GM21717 (cell line): Measurements from ENCODE around the gene ANXA9.

Experiments
- ATAC-seq: cut with Tn5 transposase; IDR thresholded peaks from one replicate; pipeline ENCODE4 v1.9.1; 2021; ENCODE audit warnings: mild to moderate bottlenecking, moderate library complexity; ENCODE audit not compliant: unreplicated experiment

Gene ANXA9

DNA sequence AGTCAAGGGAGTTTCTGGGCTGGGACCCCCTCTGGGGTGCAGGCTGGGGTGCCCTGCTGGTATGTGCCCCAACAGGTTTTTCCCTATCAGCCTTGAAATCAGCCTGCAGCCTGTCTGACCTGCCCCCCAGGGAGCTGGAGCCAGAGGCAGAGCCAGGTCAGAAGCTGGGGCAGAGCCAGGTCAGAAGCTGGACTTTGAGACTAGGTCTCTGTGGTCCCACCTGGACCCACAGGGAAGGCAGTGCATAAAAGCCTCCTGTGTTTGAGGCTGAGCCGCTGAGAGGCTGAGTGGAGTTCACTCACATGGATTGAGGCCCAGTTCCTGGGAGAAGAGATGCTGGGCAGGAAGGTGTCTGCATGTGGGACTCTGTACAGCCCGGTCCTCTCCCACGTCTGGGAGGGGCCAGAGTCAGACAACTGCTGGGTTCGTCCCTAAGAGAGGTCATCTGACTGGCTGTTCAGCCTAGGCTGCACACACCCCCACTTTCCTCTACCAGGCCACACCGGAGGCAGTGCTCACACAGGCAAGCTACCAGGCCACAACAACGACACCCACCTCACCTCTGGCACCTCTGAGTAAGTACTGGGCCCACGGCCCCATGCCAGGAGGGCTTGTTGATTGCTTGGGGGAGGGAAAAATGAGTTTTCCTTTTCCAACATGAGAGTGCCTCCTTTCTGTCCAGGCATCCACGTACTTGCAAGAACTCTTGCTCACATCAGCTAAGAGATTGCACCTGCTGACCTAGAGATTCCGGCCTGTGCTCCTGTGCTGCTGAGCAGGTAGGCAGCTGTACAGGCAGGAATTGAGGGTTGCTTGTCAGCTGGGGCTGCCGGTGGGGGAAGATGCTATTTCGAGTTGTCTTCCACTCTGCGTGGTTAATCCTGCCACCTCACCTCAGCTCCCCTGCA, at the start of gene ANXA9:
TSS of gene ANXA9 (plus strand) at position 488 of the 908 bp plus-strand sequence. CDS start 814 bp downstream, outside the sequence.
- ATAC-seq, result no peak

- no peak for ATAC-seq
These were observed 37.2 kb upstream of the ANXA9 start for GRCh38 chr1:150944856-150945255.

- ATAC-seq, result no peak
These were observed 27.4 kb upstream of the ANXA9 start for GRCh38 chr1:150954708-150955107.

GRCh38 chr1:150955280-150955679, 26.8 kb upstream of the ANXA9 start:
- ATAC-seq, result no peak

GRCh38 chr1:150957666-150958065, 24.4 kb upstream of the ANXA9 start:
- ATAC-seq, result no peak

DNA sequence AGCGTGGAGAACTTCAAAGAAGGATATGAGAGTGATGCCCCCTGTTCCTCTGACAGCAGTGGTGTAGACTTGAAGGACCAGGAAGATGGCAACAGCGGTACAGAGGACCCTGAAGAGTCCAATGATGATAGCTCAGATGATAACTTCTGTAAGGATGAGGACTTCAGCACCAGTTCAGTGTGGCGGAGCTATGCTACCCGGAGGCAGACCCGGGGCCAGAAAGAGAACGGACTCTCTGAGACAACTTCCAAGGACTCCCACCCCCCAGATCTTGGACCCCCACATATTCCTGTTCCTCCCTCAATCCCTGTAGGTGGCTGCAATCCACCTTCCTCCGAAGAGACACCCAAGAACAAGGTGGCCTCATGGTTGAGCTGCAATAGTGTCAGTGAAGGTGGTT, 21.4 kb upstream of the ANXA9 start:
- ATAC-seq, result no peak

DNA sequence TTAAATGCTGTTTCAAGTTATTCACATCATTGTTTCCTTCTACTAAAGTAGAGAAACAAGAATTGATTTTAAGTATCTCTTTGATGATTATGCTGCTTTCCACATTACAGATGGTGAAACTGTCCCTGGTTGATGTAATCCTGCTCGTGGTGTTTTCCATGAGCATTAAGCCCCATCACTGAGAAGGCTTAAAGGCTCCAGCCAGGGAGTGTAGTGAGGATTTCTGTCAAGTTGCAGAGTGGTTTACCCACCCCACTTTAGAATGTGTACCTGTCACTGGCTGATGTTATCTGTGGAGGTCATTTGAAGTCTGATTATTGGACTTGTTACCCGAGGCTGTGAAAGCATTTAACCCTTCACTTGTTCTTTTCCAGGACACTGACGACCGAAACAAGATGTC, 20.3 kb upstream of the ANXA9 start:
- ATAC-seq, result no peak

GRCh38 chr1:150963321-150964163, 18.6 kb upstream of the ANXA9 start:
- no peak for ATAC-seq

DNA sequence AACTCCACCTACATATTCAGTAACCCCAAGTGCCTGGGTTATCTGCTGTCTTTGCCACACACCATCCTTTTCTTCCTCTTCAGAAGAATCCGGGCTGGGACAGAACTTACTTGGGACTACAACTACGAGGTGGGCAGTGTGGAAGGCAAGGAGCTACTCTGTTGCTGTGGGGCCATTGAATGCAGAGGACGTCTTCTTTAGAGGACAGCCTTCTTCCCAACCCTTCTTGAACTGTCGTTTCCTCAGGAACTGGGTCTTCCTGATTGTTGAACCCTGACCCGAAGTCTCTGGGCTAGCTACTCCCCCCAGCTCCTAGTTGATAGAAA, 18.0 kb upstream of the ANXA9 start:
- no peak for ATAC-seq

GRCh38 chr1:150965605-150966004, 16.5 kb upstream of the ANXA9 start:
- no peak for ATAC-seq

DNA sequence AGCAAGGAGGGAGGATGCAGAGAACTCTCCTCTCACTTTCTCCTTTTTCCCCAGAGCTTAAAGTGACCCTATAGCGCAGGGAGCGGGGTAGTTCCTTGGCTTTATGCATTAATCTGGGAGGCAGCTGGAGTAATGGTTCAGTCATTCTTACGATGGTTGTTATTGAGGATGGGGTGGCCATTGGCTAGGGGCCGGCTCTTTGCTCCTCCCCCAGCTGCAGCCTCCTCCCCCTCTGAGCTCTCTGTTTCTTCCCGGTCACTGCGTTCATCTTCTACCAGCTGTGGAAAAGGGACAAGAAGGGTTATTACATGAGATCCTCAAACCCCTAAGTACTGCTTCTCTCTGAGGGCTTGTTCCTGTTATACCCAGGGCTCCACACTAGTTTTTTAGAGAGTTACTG, 16.1 kb upstream of the ANXA9 start:
- ATAC-seq, result no peak

DNA sequence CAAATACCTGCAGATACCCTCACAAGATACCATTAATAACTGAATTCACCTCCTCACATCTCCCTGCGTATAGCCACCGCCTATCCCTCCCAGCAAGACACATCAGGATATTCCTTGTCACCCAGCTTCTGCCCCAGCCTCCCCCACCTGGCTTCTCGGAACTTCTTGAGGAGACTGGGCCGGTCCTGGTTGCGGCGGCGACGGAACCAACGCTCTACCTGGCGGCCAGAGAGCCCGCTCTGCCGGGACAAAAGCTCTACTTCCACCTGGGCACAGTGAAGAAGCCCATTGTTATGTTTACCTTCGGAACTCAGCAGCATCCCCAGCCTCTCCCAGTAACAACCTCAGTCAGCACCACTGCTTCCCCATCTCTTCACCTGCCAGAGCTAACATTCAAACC, 14.2 kb upstream of the ANXA9 start:
- ATAC-seq, result no peak

DNA sequence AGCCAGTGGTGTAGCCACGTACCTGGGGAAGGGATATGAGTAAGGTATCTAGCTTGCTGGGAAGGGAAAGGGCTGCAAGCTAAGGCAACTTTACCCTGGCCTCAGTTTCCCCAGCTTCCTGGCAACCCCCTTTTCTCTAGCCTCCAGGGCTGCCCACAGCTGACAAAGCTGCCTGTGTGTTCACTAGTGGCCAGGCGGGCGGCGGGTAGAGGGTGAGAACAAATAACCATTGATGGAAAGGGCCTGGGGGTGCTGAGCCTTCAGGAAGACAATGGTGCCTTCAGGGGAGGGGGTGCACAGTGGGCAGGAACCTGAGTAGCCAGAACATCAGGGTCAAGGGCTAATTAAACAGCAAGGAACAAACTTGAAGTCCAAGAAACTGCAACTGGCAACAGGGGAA, 13.6 kb upstream of the ANXA9 start:
- ATAC-seq, result no peak

- no peak for ATAC-seq
These were observed 12.5 kb upstream of the ANXA9 start for GRCh38 chr1:150969626-150970025.

DNA sequence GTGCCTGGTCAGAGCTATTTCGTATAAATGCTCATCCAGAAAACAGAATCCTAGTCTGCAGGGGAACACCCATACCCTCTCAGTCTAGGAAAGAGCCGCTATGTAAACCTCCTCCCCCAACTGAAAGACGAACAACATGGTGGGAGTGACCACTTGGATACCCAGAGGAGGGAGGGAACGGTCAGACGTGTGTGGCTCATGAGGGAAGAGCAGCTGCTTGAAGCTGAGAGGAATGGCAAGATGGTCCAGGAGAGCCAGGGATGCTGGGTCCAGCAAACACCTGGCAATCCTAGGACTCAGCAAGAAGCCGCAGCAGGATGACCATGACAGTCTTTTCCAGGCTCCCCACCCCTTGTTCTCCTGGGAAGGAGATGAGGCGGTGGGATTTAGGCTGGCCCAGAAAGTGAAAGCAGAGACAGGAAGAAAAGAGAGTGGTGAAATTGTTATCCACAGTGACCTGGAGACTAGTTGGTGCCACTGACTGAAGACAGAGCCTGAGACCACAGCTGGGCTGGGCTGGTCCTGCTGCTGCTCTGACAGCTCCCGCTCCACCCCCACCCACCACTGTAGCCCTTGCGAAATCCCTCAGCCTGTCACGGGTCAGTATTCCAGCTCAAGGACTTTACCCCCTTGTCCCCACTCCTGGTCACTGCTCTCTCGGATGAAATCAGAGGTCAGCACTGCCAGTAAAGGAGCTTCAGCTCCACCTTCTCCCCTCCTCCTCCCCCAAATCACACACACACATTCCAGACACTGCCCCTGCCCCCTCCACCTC, 11.1 kb upstream of the ANXA9 start:
- ATAC-seq, result no peak

DNA sequence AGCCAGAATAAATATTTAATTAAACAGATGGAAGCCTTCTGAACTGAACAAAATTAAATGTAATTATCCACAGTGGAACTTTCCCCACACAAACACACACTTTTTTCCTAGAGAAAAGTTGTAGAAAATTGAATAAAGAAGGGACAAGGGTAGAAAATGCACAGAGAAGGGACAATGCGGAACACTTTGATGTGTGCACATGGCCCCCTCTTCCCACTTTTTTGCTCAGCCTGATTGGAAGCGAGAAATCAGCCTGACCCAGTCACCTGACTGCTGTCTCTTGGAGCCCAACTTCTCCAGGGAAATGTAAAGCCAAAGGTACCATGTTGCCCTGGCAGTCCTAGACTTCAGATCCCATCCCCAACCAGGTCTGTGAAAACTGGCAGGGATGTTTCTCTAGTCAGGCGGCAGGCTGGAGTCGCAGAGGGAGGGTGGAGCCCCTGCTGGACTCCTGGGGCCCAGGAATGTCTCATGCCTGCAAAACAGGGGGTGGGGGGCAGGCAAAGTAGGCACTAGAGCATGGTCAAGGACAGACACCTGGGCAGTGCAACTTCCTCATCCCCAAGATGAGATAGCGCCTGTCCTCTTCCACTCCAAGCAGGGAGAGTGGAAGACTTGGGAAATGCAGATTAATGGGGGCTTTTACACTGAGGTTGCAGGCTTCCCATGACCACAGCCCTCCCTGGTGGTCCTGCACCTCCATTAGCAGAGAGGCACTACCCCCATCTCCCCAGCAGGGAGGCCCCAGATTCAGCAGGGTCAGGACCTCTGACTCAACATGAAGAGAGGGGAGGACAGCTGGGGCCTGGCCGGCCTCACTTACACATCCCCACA, 10.3 kb upstream of the ANXA9 start:
- ATAC-seq, result no peak

DNA sequence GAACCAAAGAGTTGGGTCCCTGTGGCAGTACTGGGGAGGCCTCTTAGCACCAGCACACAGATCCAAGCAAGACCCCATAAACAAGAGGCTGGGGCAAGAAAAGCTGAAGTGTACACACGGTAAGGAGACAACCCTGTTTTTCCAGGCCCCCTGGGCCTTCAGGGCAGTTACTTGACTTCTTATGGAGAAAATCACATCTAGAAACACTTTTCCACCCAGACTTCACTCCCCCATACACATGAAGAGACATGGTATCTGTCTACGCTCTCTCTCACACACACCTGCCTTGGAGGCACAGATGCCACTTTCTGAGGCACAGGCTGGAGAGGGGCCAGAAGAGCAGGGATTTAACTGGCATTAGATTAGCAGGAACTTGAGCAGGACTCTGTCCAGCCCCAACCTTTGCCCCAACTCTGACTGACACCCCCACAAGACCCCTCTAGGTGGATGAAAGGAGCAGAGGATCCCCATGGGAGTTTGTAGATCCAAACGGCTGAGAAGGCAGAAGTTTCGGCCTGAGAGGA, 9.6 kb upstream of the ANXA9 start:
- ATAC-seq, result no peak

GRCh38 chr1:150973258-150973835, 8.7 kb upstream of the ANXA9 start:
- ATAC-seq, result peak; percentile 3

GRCh38 chr1:150973836-150974579, 8.1 kb upstream of the ANXA9 start:
- ATAC-seq, result peak; percentile 32
